ENCODE results near the gene ACBD6.

GRCh38 chr1:180533266-180533987 is 31.1 kb upstream of the ACBD6 start:
- TF ChIP-seq EZH2 (IDR thresholded peaks at IDR 0.05; ENCODE audit: borderline replicate concordance, insufficient read depth, low read depth, low read length, poor library complexity, severe bottlenecking), result no peak
- TF ChIP-seq, protein P1, sequence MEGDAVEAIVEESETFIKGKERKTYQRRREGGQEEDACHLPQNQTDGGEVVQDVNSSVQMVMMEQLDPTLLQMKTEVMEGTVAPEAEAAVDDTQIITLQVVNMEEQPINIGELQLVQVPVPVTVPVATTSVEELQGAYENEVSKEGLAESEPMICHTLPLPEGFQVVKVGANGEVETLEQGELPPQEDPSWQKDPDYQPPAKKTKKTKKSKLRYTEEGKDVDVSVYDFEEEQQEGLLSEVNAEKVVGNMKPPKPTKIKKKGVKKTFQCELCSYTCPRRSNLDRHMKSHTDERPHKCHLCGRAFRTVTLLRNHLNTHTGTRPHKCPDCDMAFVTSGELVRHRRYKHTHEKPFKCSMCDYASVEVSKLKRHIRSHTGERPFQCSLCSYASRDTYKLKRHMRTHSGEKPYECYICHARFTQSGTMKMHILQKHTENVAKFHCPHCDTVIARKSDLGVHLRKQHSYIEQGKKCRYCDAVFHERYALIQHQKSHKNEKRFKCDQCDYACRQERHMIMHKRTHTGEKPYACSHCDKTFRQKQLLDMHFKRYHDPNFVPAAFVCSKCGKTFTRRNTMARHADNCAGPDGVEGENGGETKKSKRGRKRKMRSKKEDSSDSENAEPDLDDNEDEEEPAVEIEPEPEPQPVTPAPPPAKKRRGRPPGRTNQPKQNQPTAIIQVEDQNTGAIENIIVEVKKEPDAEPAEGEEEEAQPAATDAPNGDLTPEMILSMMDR (IDR thresholded peaks at IDR 0.05), result peak; percentile 77

Measured in B cell (primary cell).